NOMO-1 (cell line): Measurements from ENCODE around the gene DPRX.
"Not testable (repeated sequence)": the region's sequence is repeated elsewhere in the genome, so short reads cannot be mapped to it uniquely, and the experiment has no call there.

Source experiments
- DNase-seq, 2 experiments: peaks; one replicate each; lab custom pipeline; 2025; ENCODE audit not compliant: unreplicated experiment in 2 of 2; lab: John Stamatoyannopoulos, UW

Gene DPRX

DNA sequence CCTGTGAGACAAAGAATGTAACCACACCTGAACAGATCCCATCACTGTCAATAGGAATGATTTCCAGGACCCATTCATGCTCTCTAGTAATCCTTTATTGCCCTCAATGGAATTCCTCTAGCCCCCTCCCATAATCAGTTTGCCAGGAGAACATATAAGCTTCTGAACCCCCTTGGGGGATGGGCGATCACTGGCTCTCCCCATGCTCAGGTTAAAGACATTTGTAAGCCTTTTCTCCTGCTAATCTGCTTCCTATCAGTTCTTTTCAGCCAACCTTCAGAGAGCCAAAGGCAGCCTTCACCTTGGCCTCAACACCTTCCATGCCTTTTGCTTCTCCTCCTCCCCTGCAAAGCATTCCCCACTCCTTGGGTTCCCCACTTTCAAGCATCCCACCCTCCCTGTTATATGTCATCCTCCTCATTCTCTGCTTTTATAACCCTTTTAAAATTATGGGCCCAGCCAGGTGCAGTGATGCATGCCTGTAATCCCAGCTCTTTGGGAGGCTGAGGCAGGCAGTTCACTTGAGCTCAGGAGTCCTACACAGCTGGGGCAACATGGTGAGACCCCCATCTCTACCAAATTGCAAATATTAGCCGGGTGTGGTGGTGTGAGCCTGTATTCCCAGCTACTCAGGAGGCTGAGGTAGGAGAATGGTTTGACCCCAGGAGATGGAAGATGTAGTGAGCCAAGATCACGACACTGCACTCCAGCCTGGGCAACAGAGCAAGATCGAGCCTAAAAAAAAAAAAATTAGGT, 12.4 kb downstream of the DPRX start:
- no peak for DNase-seq

- DNase-seq, result no peak
Measured at GRCh38 chr19:53646144-53646543, 14.3 kb downstream of the DPRX start.

DNA sequence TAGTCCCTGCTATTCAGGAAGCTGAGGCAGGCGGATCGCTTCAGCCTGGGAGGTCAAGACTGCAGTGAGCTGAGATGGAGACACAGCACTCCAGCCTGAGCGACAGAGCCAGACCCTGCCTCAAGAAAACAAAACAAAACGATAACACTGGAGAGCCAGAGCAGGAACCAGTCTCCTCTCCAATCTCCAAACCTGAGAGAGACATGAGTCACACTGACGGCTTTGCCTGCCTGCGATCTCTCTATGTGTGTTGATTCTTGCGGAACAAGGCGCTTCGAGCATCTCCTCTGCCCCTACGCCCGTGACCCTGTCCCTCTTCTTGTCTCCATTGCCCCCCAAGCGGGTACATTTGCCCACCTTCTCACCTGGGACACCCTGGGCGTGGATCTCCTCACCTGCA, 15.6 kb downstream of the DPRX start:
- DNase-seq, result no peak

DNA sequence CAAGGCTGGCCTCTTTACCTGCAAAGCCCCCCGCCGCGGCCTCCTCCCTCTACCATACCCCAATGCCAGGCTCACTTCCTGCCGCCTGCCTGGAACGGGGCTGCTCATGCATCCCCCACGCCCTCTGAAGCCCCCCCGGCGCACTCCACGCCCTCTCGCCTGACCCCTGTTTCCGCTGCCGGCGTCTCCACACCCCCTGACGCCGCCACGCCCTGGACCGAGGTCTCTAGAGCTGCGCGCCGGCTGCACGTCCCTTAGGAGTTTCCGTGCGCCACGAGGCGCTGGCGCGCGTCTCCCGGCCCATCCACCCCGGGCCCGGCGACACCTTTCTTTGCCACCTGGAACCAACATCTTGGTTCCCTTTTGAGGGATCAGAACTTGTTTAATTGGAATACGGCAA, 16.0 kb downstream of the DPRX start:
- no peak for DNase-seq

DNA sequence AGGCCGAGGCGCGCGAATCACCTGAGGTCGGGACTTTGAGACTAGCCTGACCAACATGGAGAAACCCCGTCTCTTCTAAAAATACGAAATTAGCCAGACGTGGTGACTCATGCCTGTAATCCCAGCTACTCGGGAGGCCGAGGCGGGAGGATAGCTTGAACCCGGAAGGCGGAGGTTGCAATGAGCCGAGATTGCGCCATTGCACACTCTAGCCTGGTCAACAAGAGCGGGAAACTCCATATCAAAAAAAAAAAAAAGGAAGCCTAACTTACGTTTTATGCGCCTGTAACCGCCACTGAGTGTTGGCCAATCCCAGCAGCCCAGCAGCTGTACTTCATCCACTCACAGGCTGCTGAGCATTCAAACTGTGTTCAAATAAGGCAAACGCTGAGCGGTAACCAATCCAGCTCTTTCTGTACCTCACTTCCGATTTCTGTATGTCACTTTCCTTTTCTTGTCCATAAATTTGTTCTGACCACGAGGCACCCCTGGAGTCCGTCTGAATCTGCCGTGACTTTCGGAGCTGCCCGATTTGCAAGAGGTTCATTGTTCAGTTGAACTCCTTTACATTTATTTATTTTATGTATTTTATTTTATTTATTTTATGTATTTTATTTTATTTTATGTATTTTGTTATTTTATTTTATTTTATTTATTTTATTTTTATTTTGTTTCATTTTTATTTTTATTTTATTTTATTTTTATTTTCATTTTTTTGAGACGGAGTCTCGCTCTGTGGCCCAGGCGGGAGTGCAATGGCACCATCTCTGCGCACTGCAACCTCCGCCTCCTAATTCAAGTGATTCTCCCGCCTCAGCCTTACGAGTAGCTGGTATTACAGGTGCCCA, 18.2 kb downstream of the DPRX start:
- no peak for DNase-seq

GRCh38 chr19:53652476-53652875, 20.7 kb downstream of the DPRX start:
- DNase-seq, result no peak

DNA sequence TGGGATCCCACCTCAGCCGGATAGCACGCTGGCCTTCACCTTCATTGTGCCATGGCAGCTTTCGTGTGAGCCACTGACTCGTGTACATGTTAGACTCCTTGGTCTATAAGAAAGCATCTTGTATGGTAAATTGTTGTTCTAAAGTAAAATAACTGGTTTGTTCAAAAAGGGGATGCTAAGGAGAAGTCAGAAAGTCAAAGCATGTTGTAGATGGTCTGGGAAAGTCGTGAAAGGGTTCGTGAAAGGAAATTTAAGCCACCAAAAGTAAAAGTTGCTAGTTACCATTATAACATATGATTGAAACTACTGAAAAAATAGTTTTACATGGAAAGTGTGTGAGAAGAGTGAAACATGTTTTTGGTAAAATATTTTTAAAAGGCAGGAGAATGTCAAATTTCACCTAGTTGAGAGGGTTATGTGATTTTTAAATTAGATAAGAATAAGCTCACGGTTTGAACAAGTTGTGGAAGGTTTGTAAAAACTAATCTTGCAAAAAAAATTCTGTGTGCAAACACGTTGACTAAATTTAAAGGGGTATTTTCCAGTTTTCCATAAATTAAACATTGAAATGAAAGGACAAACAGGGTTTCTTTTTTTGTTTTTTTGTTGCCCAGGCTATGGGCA, 23.4 kb downstream of the DPRX start:
- DNase-seq, result no peak

DNA sequence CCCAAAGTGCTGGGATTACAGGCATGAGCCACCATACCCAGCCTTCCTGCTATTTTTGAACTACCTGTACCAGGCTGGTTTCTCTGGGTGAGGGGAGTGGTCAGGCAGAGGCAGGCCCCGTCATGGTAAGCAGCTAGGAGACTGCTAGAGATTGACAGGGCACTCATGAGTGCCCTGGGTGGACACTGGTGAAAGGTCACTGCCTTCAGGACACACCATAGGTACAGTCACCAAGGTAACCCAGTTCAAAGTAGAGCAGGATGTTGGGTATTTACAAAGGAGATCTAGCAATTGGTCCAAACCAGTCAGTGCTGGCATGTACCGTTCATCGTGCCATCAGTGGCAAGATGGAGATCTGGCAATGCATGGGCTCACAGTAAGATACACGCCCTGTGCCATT, 25.5 kb downstream of the DPRX start:
- no peak for DNase-seq

GRCh38 chr19:53657778-53658177, 26.0 kb downstream of the DPRX start:
- DNase-seq, result no peak

GRCh38 chr19:53659292-53659691, 27.5 kb downstream of the DPRX start:
- no peak for DNase-seq

DNA sequence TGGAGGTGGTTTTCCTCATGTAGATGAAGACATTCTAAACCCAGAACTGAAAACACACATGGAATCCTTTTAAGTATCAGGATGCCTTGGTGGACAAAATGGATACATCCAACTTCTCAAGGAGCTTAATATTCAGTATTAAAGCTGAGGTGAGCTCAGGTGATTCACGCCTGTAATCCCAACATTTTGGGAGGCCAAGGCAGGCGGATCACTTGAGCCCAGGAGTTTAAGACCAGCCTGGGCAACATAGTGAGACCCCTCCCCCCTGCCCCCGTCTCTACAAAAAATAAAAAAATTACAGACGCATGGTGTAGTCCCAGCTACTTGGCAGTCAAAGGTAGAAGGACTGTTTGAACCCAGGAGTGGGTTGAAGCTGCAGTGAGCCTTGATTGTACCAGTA, 28.8 kb downstream of the DPRX start:
- no peak for DNase-seq

DNA sequence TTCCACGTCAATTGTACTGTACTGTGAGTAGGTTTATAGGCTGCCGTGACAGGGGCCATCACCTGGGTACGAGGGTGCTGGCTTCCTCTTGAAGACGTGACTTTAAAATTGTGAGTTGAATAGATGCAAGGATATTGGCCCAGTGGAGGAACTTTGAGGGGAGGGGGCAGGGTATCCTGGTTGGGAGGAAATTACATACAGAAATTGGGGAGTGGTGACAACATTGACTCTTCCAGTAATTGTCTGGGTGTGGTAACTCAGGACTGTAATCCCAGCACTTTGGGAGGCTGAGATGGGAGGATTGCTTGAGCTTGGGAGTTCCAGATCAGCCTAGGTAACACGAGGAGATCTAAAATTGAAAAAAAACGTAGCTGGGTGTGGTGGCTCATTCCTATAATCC, 30.4 kb downstream of the DPRX start:
- no peak for DNase-seq

DNA sequence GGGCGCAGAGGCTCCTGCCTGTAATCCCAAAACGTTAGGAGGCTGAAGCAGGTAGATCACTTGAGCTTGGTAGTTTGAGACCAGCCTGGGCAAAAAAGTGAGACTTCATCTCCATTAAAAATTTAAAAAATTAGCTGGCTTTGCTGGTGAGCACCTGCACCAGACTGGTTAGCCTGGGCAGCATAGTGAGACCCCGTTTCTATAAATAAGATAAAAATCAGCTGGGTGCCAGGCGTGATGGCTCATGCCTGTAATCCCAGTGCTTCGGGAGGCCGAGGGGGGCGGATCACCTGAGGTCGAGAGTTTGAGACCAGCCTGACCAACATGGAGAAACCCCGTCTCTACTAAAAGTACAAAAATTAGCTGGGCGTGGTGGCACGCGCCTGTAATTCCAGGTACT, 32.4 kb downstream of the DPRX start:
- no peak for DNase-seq

- DNase-seq, result no peak
Measured at GRCh38 chr19:53664760-53665159, 33.0 kb downstream of the DPRX start.

DNA sequence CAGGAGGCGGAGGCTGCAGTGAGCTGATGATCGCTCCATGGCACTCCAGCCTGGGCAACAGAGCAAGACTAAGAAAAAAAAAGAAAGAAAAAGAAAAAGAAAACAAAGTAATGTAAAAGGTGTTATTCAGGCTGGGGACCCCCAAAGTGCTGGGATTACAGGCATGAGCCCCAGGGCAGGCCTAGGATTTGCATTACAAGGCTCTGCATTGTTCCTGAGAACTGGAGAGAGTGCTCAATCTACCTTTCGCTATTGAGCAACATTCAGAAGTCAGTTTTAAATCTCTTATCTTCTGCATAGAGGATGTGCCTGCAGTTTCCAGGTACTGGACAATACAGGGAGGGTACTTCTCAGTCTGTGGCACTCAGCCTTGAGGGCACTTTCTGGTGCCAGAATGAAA, 34.5 kb downstream of the DPRX start:
- DNase-seq, result not testable (repeated sequence)

DNA sequence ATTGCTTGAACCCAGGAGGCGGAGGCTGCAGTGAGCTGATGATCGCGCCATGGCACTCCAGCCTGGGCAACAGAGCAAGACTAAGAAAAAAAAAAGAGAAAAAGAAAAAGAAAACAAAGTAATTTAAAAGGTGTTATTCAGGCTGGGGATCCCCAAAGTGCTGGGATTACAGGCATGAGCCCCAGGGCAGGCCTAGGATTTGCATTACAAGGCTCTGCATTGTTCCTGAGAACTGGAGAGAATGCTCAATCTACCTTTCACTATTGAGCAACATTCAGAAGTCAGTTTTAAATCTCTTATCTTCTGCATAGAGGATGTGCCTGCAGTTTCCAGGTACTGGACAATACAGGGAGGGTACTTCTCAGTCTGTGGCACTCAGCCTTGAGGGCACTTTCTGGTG, 37.0 kb downstream of the DPRX start:
- DNase-seq, result not testable (repeated sequence)

DNA sequence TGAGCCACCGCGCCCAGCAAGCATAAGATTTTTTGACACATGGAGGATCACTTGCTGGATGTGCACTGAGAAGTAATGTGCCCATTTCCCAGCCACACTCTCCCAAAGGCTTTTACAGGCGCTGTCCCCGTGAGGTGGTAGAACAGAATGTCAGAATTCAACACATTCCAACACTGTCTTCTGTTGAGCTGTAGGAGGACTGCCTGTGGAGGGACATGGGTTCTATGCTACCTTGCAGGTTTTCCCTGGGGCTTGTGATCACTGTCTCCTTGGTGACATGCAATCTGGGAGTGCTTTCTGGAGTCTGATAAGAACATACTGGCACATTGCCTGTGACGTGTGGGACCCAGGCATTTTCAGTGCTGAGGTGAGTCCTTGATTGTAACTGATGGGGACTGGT, 38.5 kb downstream of the DPRX start:
- no peak for DNase-seq

- no peak for DNase-seq
Measured at GRCh38 chr19:53671663-53672062, 39.9 kb downstream of the DPRX start.
